ENCODE results near the gene PLEKHA7.

DNA sequence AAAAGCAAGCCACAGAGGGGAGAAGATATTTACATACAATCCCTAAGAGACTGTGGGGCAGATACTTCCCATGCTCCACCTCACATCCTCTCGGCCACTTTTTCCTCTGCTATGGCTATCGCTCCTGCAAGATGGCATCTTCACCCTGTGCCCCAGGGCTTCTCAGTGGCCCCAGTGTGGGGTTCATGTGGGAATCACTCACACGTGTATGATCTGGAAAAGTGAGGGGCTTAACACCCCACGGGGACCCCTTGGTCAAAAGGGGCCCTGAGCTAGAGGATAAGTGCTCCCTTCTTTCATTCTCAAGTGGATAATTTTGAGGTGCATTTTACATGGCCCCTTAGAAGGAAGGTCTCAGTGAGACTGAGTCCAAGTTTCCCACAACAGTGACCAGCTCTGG lies 247.1 kb downstream of the PLEKHA7 start:
- TF ChIP-seq, protein P1, sequence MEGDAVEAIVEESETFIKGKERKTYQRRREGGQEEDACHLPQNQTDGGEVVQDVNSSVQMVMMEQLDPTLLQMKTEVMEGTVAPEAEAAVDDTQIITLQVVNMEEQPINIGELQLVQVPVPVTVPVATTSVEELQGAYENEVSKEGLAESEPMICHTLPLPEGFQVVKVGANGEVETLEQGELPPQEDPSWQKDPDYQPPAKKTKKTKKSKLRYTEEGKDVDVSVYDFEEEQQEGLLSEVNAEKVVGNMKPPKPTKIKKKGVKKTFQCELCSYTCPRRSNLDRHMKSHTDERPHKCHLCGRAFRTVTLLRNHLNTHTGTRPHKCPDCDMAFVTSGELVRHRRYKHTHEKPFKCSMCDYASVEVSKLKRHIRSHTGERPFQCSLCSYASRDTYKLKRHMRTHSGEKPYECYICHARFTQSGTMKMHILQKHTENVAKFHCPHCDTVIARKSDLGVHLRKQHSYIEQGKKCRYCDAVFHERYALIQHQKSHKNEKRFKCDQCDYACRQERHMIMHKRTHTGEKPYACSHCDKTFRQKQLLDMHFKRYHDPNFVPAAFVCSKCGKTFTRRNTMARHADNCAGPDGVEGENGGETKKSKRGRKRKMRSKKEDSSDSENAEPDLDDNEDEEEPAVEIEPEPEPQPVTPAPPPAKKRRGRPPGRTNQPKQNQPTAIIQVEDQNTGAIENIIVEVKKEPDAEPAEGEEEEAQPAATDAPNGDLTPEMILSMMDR (conservative IDR thresholded peaks at IDR 0.05; ENCODE audit: low read length), result no peak
- TF ChIP-seq EZH2phosphoT487 (IDR thresholded peaks at IDR 0.05; ENCODE audit: borderline replicate concordance, low read depth, low read length), result no peak
